NCI-H146 treated with DMSO at 0.1 percent for 48 hours (cell line): Measurements from ENCODE around the gene BCS1L.

Source experiments
- DNase-seq: peaks from one replicate; lab custom pipeline; 2025; ENCODE audit not compliant: unreplicated experiment; lab: John Stamatoyannopoulos, UW

Gene BCS1L

DNA sequence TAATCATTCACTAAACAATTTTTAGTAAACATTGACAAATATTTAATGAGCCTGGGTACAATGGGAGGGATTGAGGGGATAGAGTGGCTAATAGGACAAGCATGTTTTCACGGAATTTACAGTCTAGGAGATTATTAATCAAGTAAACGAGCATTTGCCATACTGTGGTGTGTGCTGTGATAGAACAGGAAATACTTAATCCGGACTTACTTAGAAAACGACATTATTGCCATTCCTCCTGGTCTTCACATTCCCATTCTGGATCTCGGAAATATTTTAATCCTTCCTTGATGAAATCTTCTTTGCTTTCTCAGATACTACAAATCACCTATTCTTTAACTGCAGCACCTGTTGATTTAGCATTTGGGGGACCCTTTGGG, 52.1 kb downstream of the BCS1L start:
- no peak for DNase-seq
